Measurements from ENCODE around the gene LRP1B. TPM values are rescaled to one million over a fixed set of nuclear protein-coding genes. Genes with fewer than 3 reads are reported as not detected.
"Not testable (repeated sequence)": the region's sequence is repeated elsewhere in the genome, so short reads cannot be mapped to it uniquely, and the experiment has no call there.

The LRP1B gene
- polyA plus RNA-seq, 1 donor = 1.1 TPM

GRCh38 chr2:140424471-140424870 is 1706.3 kb downstream of the LRP1B start:
- no peak for DNase-seq

- DNase-seq = no peak
Measured at GRCh38 chr2:140422759-140423158, 1708.1 kb downstream of the LRP1B start.

- no peak for DNase-seq
Measured at GRCh38 chr2:140417504-140417903, 1713.3 kb downstream of the LRP1B start.

GRCh38 chr2:140416577-140416976 is 1714.2 kb downstream of the LRP1B start:
- DNase-seq = no peak

GRCh38 chr2:140415035-140415434 is 1715.8 kb downstream of the LRP1B start:
- DNase-seq = not testable (repeated sequence)

- no peak for DNase-seq
Measured at GRCh38 chr2:140410695-140411094, 1720.1 kb downstream of the LRP1B start.

- DNase-seq = no peak
Measured at GRCh38 chr2:140401056-140401455, 1729.8 kb downstream of the LRP1B start.

- DNase-seq = no peak
Measured at GRCh38 chr2:140392824-140393223, 1738.0 kb downstream of the LRP1B start.

- DNase-seq = no peak
Measured at GRCh38 chr2:140384946-140385345, 1745.9 kb downstream of the LRP1B start.

- DNase-seq = no peak
Measured at GRCh38 chr2:140383781-140384180, 1747.0 kb downstream of the LRP1B start.

GRCh38 chr2:140376686-140377085 is 1754.1 kb downstream of the LRP1B start:
- no peak for DNase-seq

- DNase-seq = no peak
Measured at GRCh38 chr2:140363131-140363530, 1767.7 kb downstream of the LRP1B start.

- DNase-seq = no peak
Measured at GRCh38 chr2:140362361-140362760, 1768.5 kb downstream of the LRP1B start.

- DNase-seq = no peak
Measured at GRCh38 chr2:140359056-140359771, 1771.6 kb downstream of the LRP1B start.

- no peak for DNase-seq
Measured at GRCh38 chr2:140356697-140357096, 1774.1 kb downstream of the LRP1B start.

- no peak for DNase-seq
Measured at GRCh38 chr2:140355511-140356090, 1775.2 kb downstream of the LRP1B start.

GRCh38 chr2:140354544-140354943 is 1776.3 kb downstream of the LRP1B start:
- no peak for DNase-seq

GRCh38 chr2:140353541-140353940 is 1777.3 kb downstream of the LRP1B start:
- DNase-seq = no peak

GRCh38 chr2:140351692-140352091 is 1779.1 kb downstream of the LRP1B start:
- DNase-seq = no peak

- DNase-seq = no peak
Measured at GRCh38 chr2:140349695-140350094, 1781.1 kb downstream of the LRP1B start.

GRCh38 chr2:140348826-140349225 is 1782.0 kb downstream of the LRP1B start:
- no peak for DNase-seq

GRCh38 chr2:140344838-140345237 is 1786.0 kb downstream of the LRP1B start:
- DNase-seq = no peak

GRCh38 chr2:140344266-140344665 is 1786.5 kb downstream of the LRP1B start:
- not testable (repeated sequence) for DNase-seq

GRCh38 chr2:140338795-140339194 is 1792.0 kb downstream of the LRP1B start:
- DNase-seq = no peak
